GM18526 (cell line): ENCODE results near the gene HLA-B.

Experiments
- POLR2A ChIP-seq: IDR thresholded peaks from 3 replicates; pipeline ENCODE4 v1.6.1; 2011; ENCODE audit not compliant: insufficient read length; ENCODE audit errors: extremely low read depth

The HLA-B gene

GRCh38 chr6:31356216-31356945 is 598 bp downstream of the HLA-B start:
- no peak for TF ChIP-seq POLR2A

DNA sequence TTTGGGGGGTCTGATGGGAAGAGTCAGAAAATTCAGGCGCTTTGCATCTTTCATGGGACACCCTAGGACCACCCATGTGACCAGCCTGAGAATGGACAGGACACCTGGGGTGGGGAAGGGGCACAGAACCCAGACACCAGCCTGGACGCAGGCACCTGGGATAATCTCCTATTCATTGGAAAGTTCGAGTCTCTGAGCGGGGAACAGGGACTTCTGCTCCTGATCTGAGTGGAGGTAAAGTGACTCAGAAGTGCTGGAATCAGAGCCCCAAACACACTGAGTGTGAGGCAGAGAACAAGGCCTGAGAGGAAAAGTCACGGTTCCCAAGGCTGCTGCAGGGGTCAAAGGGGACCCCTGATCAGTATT is 1.4 kb downstream of the HLA-B start:
- TF ChIP-seq POLR2A = no peak

DNA sequence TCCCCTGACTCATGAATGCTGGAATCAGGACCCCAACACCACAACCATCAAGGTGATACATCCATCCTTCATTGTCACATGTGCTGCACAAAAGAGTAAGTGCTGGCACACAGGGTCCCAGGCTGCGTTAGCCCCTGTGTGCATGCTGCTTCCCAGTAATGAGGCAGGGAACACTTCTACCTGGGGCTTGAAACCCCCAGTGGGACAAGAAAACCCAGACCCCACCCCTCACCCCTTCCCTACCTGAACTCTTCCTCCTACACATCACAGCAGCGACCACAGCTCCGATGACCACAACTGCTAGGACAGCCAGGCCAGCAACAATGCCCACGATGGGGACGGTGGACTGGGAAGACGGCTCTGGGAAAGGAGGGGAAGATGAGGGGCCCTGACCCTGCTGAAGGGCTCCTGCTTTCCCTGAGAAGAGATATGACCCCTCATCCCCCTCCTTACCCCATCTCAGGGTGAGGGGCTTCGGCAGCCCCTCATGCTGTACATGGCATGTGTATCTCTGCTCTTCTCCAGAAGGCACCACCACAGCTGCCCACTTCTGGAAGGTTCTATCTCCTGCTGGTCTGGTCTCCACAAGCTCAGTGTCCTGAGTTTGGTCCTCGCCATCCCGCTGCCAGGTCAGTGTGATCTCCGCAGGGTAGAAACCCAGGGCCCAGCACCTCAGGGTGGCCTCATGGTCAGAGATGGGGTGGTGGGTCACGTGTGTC is 2.0 kb downstream of the HLA-B start:
- TF ChIP-seq POLR2A = no peak

DNA sequence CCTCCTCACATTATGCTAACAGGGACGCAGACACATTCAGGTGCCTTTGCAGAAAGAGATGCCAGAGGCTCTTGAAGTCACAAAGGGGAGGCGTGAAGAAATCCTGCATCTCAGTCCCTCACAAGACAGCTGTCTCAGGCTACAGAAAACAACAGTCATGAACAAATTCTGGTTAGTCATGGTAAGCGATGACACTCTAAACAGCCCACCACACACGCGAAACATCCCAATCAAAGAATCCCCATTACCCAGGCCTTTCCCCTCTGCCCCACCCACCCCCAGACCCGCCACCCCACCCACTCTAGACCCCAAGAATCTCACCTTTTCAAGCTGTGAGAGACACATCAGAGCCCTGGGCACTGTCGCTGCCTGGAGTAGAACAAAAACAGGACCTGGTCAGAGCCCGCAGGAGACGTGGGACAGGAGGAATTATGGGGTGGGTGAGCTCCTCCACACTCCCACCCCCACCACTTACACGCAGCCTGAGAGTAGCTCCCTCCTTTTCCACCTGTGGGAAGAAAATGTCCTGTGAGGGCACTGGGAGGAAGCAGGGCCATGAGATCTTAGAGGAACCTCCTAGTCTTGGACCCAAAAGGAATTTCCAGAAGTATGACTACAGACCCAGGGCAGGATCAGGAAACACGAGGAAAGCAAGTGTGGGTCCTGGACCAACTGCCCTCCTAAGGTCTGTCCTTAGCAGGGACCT is 2.7 kb downstream of the HLA-B start:
- no peak for TF ChIP-seq POLR2A

DNA sequence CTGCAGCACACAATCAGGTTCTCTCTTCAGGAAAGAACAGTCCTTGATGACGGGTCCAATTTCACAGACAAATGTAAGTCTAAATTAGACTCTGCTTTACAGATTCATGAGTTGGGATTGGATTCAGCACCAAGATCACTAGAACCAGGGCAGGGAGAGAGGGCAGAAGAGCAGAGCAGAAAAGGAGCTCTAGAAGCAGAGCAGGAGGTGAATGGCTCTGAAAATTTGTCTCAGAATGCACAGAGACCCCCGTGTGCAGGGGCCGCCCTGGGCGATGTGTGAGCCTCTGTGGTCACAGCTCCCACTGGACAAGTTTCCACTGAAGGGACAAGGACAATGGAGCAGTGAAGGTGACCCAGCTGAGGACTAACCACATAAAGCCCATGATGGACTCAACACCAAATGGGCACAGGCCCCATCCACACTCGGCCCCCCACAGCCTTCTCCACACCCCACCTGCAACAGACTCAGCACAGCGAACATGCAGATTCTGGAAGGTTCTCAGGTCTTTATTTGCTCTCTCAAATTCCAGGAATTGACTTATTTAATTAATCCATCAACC is 3.5 kb downstream of the HLA-B start:
- no peak for TF ChIP-seq POLR2A

- peak; percentile 57 for TF ChIP-seq POLR2A
These were observed 4.1 kb downstream of the HLA-B start for GRCh38 chr6:31352683-31353383.

DNA sequence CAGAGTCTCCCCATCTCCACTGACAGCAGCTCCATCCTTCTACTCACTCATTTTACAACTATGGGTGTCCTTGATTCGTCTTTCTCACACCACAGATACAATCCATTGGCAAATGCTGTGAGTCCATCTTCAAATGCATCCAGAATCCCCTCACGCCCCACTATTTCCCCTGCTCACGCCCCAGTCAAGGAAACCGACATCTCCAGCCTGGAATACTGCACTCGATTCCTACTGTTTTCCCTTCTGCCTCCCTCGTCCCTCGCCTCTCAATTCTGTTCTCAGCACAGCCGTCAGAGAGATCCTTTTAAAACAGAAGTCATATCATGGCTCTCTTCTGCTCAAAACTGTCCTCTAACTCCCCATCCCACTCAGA is 4.7 kb downstream of the HLA-B start:
- no peak for TF ChIP-seq POLR2A

DNA sequence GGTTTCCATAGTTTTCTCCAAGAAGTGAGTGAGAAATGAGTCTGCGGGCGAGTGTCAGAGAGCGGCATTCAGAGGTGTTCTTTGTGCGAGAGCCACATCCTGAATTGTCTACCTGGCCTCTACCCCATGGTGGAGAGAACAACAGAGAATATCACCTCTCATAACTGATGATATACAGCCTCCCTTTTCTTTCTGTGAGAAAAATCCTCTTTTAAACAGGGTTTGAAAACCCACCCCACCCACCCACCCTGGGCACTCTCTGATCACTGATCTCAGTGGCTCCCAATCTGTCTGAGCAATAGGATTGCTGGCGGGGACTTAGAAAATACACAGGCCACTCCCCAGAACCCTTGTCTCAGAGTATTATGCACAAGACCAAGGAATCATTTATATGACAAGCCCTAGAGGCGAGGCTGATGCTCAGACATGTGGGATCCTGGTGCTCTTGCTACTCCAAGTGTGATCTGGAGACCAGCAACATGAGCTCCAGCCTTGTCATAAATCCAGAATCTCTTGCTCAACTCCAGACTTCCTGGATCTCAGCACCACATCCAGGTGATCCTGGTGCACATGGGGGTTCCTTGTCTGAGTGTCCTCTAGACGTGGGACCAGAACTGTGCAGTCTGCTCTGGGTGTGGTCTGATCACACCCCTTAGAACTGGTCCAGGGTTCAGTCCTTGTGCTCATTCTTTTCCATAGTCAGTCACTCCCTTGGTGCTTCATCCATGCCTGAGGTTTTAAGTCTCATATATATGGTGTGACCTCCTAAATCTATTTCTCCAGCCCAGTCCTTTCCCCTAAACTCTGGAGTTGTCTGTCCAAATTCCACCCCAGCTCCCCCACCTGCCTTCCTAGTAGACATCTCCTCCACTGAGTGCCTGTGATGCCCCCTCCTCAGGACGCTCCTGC is 5.3 kb downstream of the HLA-B start:
- peak; percentile 23 for TF ChIP-seq POLR2A

- TF ChIP-seq POLR2A = no peak
These were observed 6.0 kb downstream of the HLA-B start for GRCh38 chr6:31351033-31351380.

DNA sequence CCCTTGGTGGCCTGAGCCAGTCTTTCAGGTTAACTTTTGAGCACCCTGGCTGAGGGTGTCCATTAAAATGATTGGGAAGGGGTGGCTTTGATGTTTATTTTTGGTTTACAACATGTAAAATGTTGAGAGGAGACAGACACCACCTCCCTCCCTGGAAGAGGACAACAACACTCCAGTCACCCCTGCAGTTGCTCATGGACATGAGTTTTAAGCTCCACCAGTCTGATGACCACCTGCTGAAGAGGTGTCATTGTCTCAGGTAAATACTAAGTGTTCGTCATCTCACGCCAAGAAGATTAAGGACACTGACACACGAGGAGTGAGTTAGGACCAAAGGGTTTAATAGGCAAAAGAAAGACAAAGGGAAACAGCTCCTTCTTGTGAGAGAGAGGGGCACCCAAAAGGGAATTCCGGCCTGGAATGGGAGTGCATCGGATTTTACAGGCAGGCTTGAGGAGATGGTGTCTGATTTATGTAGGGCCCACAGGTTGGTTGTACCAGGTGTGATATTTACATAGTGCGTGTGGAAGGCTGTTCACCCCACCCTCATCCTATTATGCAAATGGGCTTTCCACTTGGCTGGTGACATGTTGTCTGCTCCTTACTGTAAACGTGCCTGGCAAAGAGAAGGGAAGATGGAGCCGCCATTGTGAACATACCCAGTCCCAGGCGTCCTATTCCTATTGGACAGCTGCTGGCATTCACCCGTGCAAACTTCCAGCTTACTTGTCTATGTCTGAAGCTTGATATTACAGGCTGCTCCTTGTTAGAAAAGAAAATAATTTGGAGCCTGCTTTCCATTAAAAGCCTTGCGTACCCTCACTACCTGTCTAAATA is 6.6 kb downstream of the HLA-B start:
- no peak for TF ChIP-seq POLR2A

- no peak for TF ChIP-seq POLR2A
These were observed 7.7 kb downstream of the HLA-B start for GRCh38 chr6:31349301-31349700.

GRCh38 chr6:31345026-31345730 is 11.8 kb downstream of the HLA-B start:
- no peak for TF ChIP-seq POLR2A

- TF ChIP-seq POLR2A = no peak
These were observed 16.8 kb downstream of the HLA-B start for GRCh38 chr6:31340228-31340627.

DNA sequence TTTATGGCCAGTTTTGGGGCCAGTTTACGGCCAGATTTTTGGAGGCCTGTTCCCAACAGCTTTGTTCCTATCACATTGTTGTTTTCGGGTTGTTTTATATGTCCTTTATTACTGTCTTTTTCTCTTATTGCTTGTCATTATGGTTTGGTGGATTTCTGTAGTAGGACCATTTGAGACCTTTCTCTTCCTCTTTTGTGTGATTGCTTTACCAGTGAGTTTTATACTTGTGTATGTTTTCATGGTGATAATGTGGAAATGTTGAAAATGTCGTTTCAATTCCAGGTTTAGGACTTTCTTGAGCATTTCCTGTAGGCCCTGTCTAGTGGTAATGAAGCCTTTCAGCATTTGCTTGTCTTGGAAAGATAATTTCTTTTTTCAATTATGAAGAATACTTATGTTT is 17.8 kb downstream of the HLA-B start:
- TF ChIP-seq POLR2A = no peak
